G401 (cell line): Measurements from ENCODE around the gene KCNK15. TPM values are rescaled to one million over a fixed set of nuclear protein-coding genes. Genes with fewer than 3 reads are reported as not detected.
"Not testable (repeated sequence)": the region's sequence is repeated elsewhere in the genome, so short reads cannot be mapped to it uniquely, and the experiment has no call there.

ENCODE experiments used
- DNase-seq: peaks from one replicate; pipeline ENCODE4 v3.0.0-alpha.2; 2015; ENCODE audit warnings: low spot score
- in situ Hi-C: cut with HindIII; loops from 2 replicates; pipeline ENCODE4 v1.10.0; 2016; ENCODE audit warnings: low sequenced_read_pairs, mixed read lengths
- total RNA-seq: library from RNA; depleted of rRNA; stranded (reverse); fragments of >200 nt; shearing (Covaris generic); gene quantifications from 2 replicates; pipeline ENCODE4 v1.2.3, GENCODE V29; 2014; rRNA removed

The KCNK15 gene
- 17.9 TPM in 2 replicates for total RNA-seq

- DNase-seq, result peak; percentile 27
- in situ Hi-C loops, result no loop called here
Measured at GRCh38 chr20:44745598-44746366, at the start of gene KCNK15. KCNK15 (plus strand) TSS chr20:44745865; CDS start chr20:44745911, 46 bp downstream.

- no peak for DNase-seq
Measured at GRCh38 chr20:44696315-44696714, 49.4 kb upstream of the KCNK15 start.

GRCh38 chr20:44697041-44697440 lies 48.6 kb upstream of the KCNK15 start:
- DNase-seq, in situ Hi-C loops: not testable (repeated sequence)

More at GRCh38 chr20:44696315-44696714, 49.4 kb upstream of the KCNK15 start:
- in situ Hi-C loops, result no loop called here

- in situ Hi-C loops, result no loop called here
- DNase-seq, result no peak
Measured at GRCh38 chr20:44698351-44698750, 47.3 kb upstream of the KCNK15 start.

GRCh38 chr20:44700306-44700705 lies 45.4 kb upstream of the KCNK15 start:
- DNase-seq, result no peak
- in situ Hi-C loops, result no loop called here

GRCh38 chr20:44701118-44701857 lies 44.4 kb upstream of the KCNK15 start:
- DNase-seq, result no peak
- in situ Hi-C loops, result no loop called here

- no peak for DNase-seq
- in situ Hi-C loops, result no loop called here
Measured at GRCh38 chr20:44701858-44702256, 43.8 kb upstream of the KCNK15 start.

GRCh38 chr20:44702776-44703175 lies 42.9 kb upstream of the KCNK15 start:
- no peak for DNase-seq
- in situ Hi-C loops, result no loop called here

- no peak for DNase-seq
- in situ Hi-C loops, result no loop called here
Measured at GRCh38 chr20:44703183-44703925, 42.3 kb upstream of the KCNK15 start.

GRCh38 chr20:44703956-44704488 lies 41.6 kb upstream of the KCNK15 start:
- in situ Hi-C loops, result no loop called here

GRCh38 chr20:44704551-44704971 lies 41.1 kb upstream of the KCNK15 start:
- in situ Hi-C loops, result no loop called here
- DNase-seq, result no peak

More at GRCh38 chr20:44703956-44704488, 41.6 kb upstream of the KCNK15 start:
- no peak for DNase-seq

- in situ Hi-C loops, result no loop called here
- no peak for DNase-seq
Measured at GRCh38 chr20:44705364-44706094, 40.1 kb upstream of the KCNK15 start.

- in situ Hi-C loops, result no loop called here
- DNase-seq, result no peak
Measured at GRCh38 chr20:44706301-44707017, 39.2 kb upstream of the KCNK15 start.

GRCh38 chr20:44707018-44707579 lies 38.6 kb upstream of the KCNK15 start:
- in situ Hi-C loops, result no loop called here
- no peak for DNase-seq

GRCh38 chr20:44709380-44709779 lies 36.3 kb upstream of the KCNK15 start:
- no peak for DNase-seq
- in situ Hi-C loops, result no loop called here

- in situ Hi-C loops, result no loop called here
- DNase-seq, result no peak
Measured at GRCh38 chr20:44709797-44710196, 35.9 kb upstream of the KCNK15 start.

- in situ Hi-C loops, result no loop called here
Measured at GRCh38 chr20:44711237-44711636, 34.4 kb upstream of the KCNK15 start.

More at GRCh38 chr20:44711237-44711636, 34.4 kb upstream of the KCNK15 start:
- DNase-seq, result no peak
